HepG2 (cell line): ENCODE measurements around the gene TBATA. TPM values are rescaled to one million over a fixed set of nuclear protein-coding genes. Genes with fewer than 3 reads are reported as not detected.

Source experiments
- ARNT ChIP-seq: fragments of 450-650 bp; IDR thresholded peaks from 2 replicates; pipeline ENCODE4 v1.6.1; 2017
- ATAD3A ChIP-seq: sonication (generic); formaldehyde crosslinking; IDR thresholded peaks from 2 replicates; pipeline ENCODE4 v1.4.0; 2020; ENCODE audit warnings: missing genetic modification reagents
- ATF7 ChIP-seq, 2 experiments: fragments of 450-650 bp in 1 of 2; sonication (generic) in 1 of 2; formaldehyde crosslinking in 1 of 2; IDR thresholded peaks; 2 replicates each; pipeline versions ENCODE4 v1.4.0 to v1.6.1; 2016 to 2020; ENCODE audit warnings: antibody characterized with exemption in 1 of 2, mild to moderate bottlenecking in 1 of 2, missing genetic modification reagents in 1 of 2
- CENPT ChIP-seq: sonication (generic); formaldehyde crosslinking; IDR thresholded peaks from 2 replicates; pipeline ENCODE4 v1.8.0; 2022; ENCODE audit warnings: low read depth, mild to moderate bottlenecking, moderate library complexity, missing genetic modification reagents
- FOXA3 ChIP-seq: IDR thresholded peaks from 2 replicates; pipeline ENCODE4 v1.6.1; 2016; ENCODE audit warnings: missing genetic modification reagents, missing compliant biosample characterization
- GABPA ChIP-seq, 2 experiments: IDR thresholded peaks; 2 replicates each; pipeline ENCODE4 v1.6.1; 2011 to 2016; ENCODE audit warnings: low read depth in 2 of 2, low read length in 1 of 2, missing biosample characterization in 1 of 2, missing genetic modification characterization in 1 of 2
- MXD1 ChIP-seq: sonication (generic); formaldehyde crosslinking; IDR thresholded peaks from 2 replicates; pipeline ENCODE4 v1.4.0; 2020; ENCODE audit warnings: mild to moderate bottlenecking, missing genetic modification reagents
- MXD3 ChIP-seq: IDR thresholded peaks from 2 replicates; pipeline ENCODE4 v1.6.1; 2016; ENCODE audit warnings: mild to moderate bottlenecking, missing biosample characterization, missing genetic modification reagents
- NFAT5 ChIP-seq: sonication (generic); formaldehyde crosslinking; IDR thresholded peaks from 2 replicates; pipeline ENCODE4 v1.4.0; 2020; ENCODE audit warnings: missing genetic modification reagents
- RCOR2 ChIP-seq: IDR thresholded peaks from 2 replicates; pipeline ENCODE4 v1.6.1; 2016; ENCODE audit warnings: missing biosample characterization, missing genetic modification reagents
- REXO4 ChIP-seq: sonication (generic); formaldehyde crosslinking; IDR thresholded peaks from 2 replicates; pipeline ENCODE4 v1.8.0; 2022; ENCODE audit warnings: missing genetic modification reagents, mild to moderate bottlenecking, borderline replicate concordance
- TARDBP ChIP-seq: sonication (generic); formaldehyde crosslinking; IDR thresholded peaks from 2 replicates; pipeline ENCODE4 v1.8.0; 2022; ENCODE audit warnings: mild to moderate bottlenecking, missing genetic modification reagents
- TFDP2 ChIP-seq: sonication (generic); formaldehyde crosslinking; IDR thresholded peaks from 2 replicates; pipeline ENCODE4 v1.4.0; 2020; ENCODE audit warnings: missing genetic modification reagents
- ZBTB33 ChIP-seq: sonication (generic); formaldehyde crosslinking; IDR thresholded peaks from 2 replicates; pipeline ENCODE4 v1.4.0; 2020; ENCODE audit warnings: missing genetic modification reagents
- ZNF3 ChIP-seq: IDR thresholded peaks from 2 replicates; pipeline ENCODE4 v1.7.0; 2017; ENCODE audit warnings: inconsistent platforms
- ZNF7 ChIP-seq: IDR thresholded peaks from 2 replicates; pipeline ENCODE4 v1.6.1; 2016; ENCODE audit warnings: missing biosample characterization, missing genetic modification reagents
- ZNF83 ChIP-seq: sonication (generic); formaldehyde crosslinking; IDR thresholded peaks from 2 replicates; pipeline ENCODE4 v1.4.0; 2020; ENCODE audit warnings: missing genetic modification reagents, mild to moderate bottlenecking, borderline replicate concordance
- ZNF841 ChIP-seq: sonication (generic); formaldehyde crosslinking; IDR thresholded peaks from 2 replicates; pipeline ENCODE4 v1.8.1; 2023; ENCODE audit warnings: missing genetic modification reagents, borderline replicate concordance
- ZNF891 ChIP-seq: sonication (generic); formaldehyde crosslinking; IDR thresholded peaks from 2 replicates; pipeline ENCODE4 v1.5.0; 2020; ENCODE audit warnings: mild to moderate bottlenecking, missing genetic modification reagents
- ZSCAN21 ChIP-seq: sonication (generic); formaldehyde crosslinking; IDR thresholded peaks from 2 replicates; pipeline ENCODE4 v1.8.0; 2022; ENCODE audit warnings: mild to moderate bottlenecking, missing genetic modification reagents, moderate library complexity, borderline replicate concordance
- polyA plus RNA-seq, 8 experiments: library from polyadenylated mRNA; depleted of rRNA in 3 of 8; stranded (reverse) in 7 of 8; unstranded in 1 of 8; fragments of >200 nt; fragmentation: Illumina TruSeq in 4 of 8; extraction: Trizol in 4 of 8; gene quantifications; 2 replicates each; pipeline versions ENCODE4 v1.2.1 to v1.2.3, GENCODE V29; 2011 to 2016; ENCODE audit warnings: low read depth in 4 of 8, missing spikeins in 1 of 8, mixed read lengths in 1 of 8; ENCODE audit not compliant: insufficient read depth in 1 of 8
- total RNA-seq, 5 experiments: library from RNA; depleted of rRNA; stranded (reverse); fragments of >200 nt; fragmentation: Illumina TruSeq; extraction: Trizol; gene quantifications; 2 replicates each; pipeline ENCODE4 v1.2.3, GENCODE V29; 2016; ENCODE audit warnings: low read depth in 1 of 5

Gene TBATA
- total and polyA plus RNA-seq, 2 of the 13 experiments (the other 11 are each of a cell fraction or from before 2014, with no cell fraction given), result not detected

GRCh38 chr10:70815504-70816219 lies 30.5 kb upstream of the TBATA start, which contains the start of gene SGPL1 (continued):
- TF ChIP-seq ZNF3 (CRISPR knock-in tag), result no peak
- TF ChIP-seq TFDP2, result peak; percentile 38; the same call in 1 of the 2 replicates
- 0 out of 2 replicates have a peak, but pooled peaks have one; percentile 70 for TF ChIP-seq MXD1
- 0 out of 2 replicates have a peak, but pooled peaks have one; percentile 34 for TF ChIP-seq ZBTB33 (CRISPR knock-in tag)
- TF ChIP-seq ZNF83 (CRISPR knock-in tag), result no peak
- TF ChIP-seq ZNF7 (CRISPR knock-in tag), result no peak
- peak; percentile 28; the same call in 1 of the 2 replicates for TF ChIP-seq TARDBP (CRISPR knock-in tag)
- no peak for TF ChIP-seq NFAT5
- no peak for TF ChIP-seq ZNF841 (CRISPR knock-in tag)
- TF ChIP-seq MXD3 (CRISPR knock-in tag), result peak; percentile 61; the same call in 1 of the 2 replicates
- peak; percentile 43 for TF ChIP-seq GABPA (IDR thresholded peaks at IDR 0.05; ENCODE audit: low read depth, low read length)
- TF ChIP-seq GABPA (CRISPR knock-in tag; IDR thresholded peaks at IDR 0.05; ENCODE audit: low read depth), result no peak
- TF ChIP-seq REXO4 (CRISPR knock-in tag), result no peak
- no peak for TF ChIP-seq FOXA3
- no peak for TF ChIP-seq RCOR2 (CRISPR knock-in tag)
- TF ChIP-seq ARNT, result no peak
- no peak for TF ChIP-seq ATF7 (IDR thresholded peaks at IDR 0.05)
- no peak for TF ChIP-seq ATF7 (CRISPR knock-in tag; IDR thresholded peaks at IDR 0.05)
- TF ChIP-seq CENPT (CRISPR knock-in tag), result no peak
- TF ChIP-seq ATAD3A, result no peak
- TF ChIP-seq ZNF891 (CRISPR knock-in tag), result 0 out of 2 replicates have a peak, but pooled peaks have one; percentile 25
- TF ChIP-seq ZSCAN21 (CRISPR knock-in tag), result no peak; the same call in 1 of the 2 replicates
